Measurements from ENCODE around the gene CORO2A.

CORO2A gene

DNA sequence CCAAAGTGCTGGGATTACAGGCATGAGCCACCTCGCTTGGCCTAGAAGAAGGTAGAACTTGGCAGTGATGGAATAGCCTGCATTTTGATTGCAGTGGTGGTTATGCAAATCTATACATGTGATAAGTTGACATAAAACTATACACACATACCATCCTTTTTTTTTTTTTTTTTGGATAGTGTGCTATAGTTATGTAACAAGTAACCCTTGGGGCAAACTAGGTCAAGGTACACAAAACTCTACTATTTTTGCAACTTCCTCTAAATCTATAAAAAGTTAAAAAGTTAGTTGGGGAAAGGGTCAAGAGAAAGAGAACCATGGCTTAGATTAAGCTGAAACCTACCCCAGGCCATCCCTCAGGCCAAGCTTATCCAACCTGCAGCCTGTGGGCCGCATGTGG, 84.5 kb downstream of the CORO2A start:
- no peak overlapping the region for H3K27ac ChIP-seq (ENCODE audit: extremely low read depth, low read depth, low read length)
- ChIA-PET CTCF (interaction anchor here (0.5 kb wide), 2 partner anchors 18 to 66 kb away, joined by 3 to 6 read pairs; no protein-coding TSS in a partner anchor), POLR2A (interaction anchor here (0.9 kb wide), 1 partner anchor 84 kb away, joined by 3 read pairs; the partner anchor contains the start of gene CORO2A)
- no peak overlapping the region for H3K4me3 ChIP-seq (ENCODE audit: low read depth, low read length)
- TF ChIP-seq, protein P1, sequence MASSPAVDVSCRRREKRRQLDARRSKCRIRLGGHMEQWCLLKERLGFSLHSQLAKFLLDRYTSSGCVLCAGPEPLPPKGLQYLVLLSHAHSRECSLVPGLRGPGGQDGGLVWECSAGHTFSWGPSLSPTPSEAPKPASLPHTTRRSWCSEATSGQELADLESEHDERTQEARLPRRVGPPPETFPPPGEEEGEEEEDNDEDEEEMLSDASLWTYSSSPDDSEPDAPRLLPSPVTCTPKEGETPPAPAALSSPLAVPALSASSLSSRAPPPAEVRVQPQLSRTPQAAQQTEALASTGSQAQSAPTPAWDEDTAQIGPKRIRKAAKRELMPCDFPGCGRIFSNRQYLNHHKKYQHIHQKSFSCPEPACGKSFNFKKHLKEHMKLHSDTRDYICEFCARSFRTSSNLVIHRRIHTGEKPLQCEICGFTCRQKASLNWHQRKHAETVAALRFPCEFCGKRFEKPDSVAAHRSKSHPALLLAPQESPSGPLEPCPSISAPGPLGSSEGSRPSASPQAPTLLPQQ (tag by site-specific recombination; IDR thresholded peaks at IDR 0.05), result no peak
- TF ChIP-seq ZFP3 (tag by site-specific recombination; IDR thresholded peaks at IDR 0.05; ENCODE audit: low read depth), result no peak
- no peaks in the 10 kb centered on the region for H3K9me3 ChIP-seq (ENCODE audit: control insufficient read depth, insufficient read depth, low read depth, low read length)
- peaks cover 0 to 46% of the 10 kb centered on the region in 2 experiments; a peak in 2 of 3 replicates for H3K36me3 ChIP-seq (ENCODE audit: control insufficient read depth in 2 of 2, insufficient read depth in 1 of 2, low read length in 2 of 2)
- H3K4me1 ChIP-seq (ENCODE audit: control insufficient read depth, insufficient read depth, low read length), result no peaks in the 10 kb centered on the region

- ChIA-PET CTCF (interaction anchor here (0.6 to 1.4 kb wide), 6 partner anchors 26 to 768 kb away, joined by 3 to 9 read pairs (median 4); no protein-coding TSS in a partner anchor), POLR2A (no interaction called here)
- Histone ChIP-seq H3K36me3 (ENCODE audit: control insufficient read depth in 2 of 2, insufficient read depth in 1 of 2, low read length in 2 of 2) (peaks cover 0 to 41% of the 10 kb centered on the region in 2 experiments; a peak in 2 of 3 replicates), H3K4me1 (ENCODE audit: control insufficient read depth, insufficient read depth, low read length) (no peaks in the 10 kb centered on the region), H3K4me3 (ENCODE audit: low read depth, low read length) (no peak overlapping the region), H3K27ac (ENCODE audit: extremely low read depth, low read depth, low read length) (no peak overlapping the region), H3K9me3 (ENCODE audit: control insufficient read depth, insufficient read depth, low read depth, low read length) (no peaks in the 10 kb centered on the region)
- TF ChIP-seq ZNF585B (tag by site-specific recombination; IDR thresholded peaks at IDR 0.05), result no peak
- TF ChIP-seq, protein P2, sequence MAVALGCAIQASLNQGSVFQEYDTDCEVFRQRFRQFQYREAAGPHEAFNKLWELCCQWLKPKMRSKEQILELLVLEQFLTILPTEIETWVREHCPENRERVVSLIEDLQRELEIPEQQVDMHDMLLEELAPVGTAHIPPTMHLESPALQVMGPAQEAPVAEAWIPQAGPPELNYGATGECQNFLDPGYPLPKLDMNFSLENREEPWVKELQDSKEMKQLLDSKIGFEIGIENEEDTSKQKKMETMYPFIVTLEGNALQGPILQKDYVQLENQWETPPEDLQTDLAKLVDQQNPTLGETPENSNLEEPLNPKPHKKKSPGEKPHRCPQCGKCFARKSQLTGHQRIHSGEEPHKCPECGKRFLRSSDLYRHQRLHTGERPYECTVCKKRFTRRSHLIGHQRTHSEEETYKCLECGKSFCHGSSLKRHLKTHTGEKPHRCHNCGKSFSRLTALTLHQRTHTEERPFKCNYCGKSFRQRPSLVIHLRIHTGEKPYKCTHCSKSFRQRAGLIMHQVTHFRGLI (tag by site-specific recombination; IDR thresholded peaks at IDR 0.05), result peak; percentile 46; the same call in 1 of the 2 replicates
Measured at GRCh38 chr9:98105006-98105405, 87.4 kb downstream of the CORO2A start.

GRCh38 chr9:98104445-98104881, 88.0 kb downstream of the CORO2A start:
- POLR2A ChIA-PET, result no interaction called here
- Histone ChIP-seq H3K36me3 (ENCODE audit: control insufficient read depth in 2 of 2, insufficient read depth in 1 of 2, low read length in 2 of 2) (peaks cover 0 to 41% of the 10 kb centered on the region in 2 experiments; a peak in 2 of 3 replicates), H3K27ac (ENCODE audit: extremely low read depth, low read depth, low read length) (no peak overlapping the region), H3K4me1 (ENCODE audit: control insufficient read depth, insufficient read depth, low read length) (no peaks in the 10 kb centered on the region), H3K4me3 (ENCODE audit: low read depth, low read length) (no peak overlapping the region), H3K9me3 (ENCODE audit: control insufficient read depth, insufficient read depth, low read depth, low read length) (no peaks in the 10 kb centered on the region)
- TF ChIP-seq OVOL3 (tag by site-specific recombination; IDR thresholded peaks at IDR 0.05) (no peak), ZNF18 (tag by site-specific recombination; IDR thresholded peaks at IDR 0.05) (no peak), ZSCAN5A (tag by site-specific recombination; IDR thresholded peaks at IDR 0.05) (no peak), ZNF677 (tag by site-specific recombination; IDR thresholded peaks at IDR 0.05) (no peak), KLF10 (tag by site-specific recombination; IDR thresholded peaks at IDR 0.05) (no peak), ZBTB20 (tag by site-specific recombination; IDR thresholded peaks at IDR 0.05) (no peak), ZNF623 (tag by site-specific recombination; IDR thresholded peaks at IDR 0.05) (no peak)
- CTCF ChIA-PET, result no interaction called here

- ChIA-PET POLR2A (interaction anchor here (0.6 kb wide), 1 partner anchor 155 kb away, joined by 3 read pairs; no protein-coding TSS in a partner anchor), CTCF (interaction anchor here (1.1 kb wide), 2 partner anchors 17 to 179 kb away, joined by 3 read pairs; partner anchors contain the start of genes TRIM14 and TRMO)
- Histone ChIP-seq H3K4me3 (ENCODE audit: low read depth, low read length) (no peak overlapping the region), H3K9me3 (ENCODE audit: control insufficient read depth, insufficient read depth, low read depth, low read length) (no peaks in the 10 kb centered on the region), H3K36me3 (ENCODE audit: control insufficient read depth in 2 of 2, insufficient read depth in 1 of 2, low read length in 2 of 2) (peaks cover 0 to 38% of the 10 kb centered on the region in 2 experiments; a peak in 2 of 3 replicates), H3K4me1 (ENCODE audit: control insufficient read depth, insufficient read depth, low read length) (no peaks in the 10 kb centered on the region), H3K27ac (ENCODE audit: extremely low read depth, low read depth, low read length) (no peak overlapping the region)
- no peak for TF ChIP-seq PBX3 (CRISPR knock-in tag; IDR thresholded peaks at IDR 0.05)
- TF ChIP-seq WT1 (tag by site-specific recombination; IDR thresholded peaks at IDR 0.05), result peak; percentile 40; the same call in 1 of the 2 replicates
Measured at GRCh38 chr9:98101868-98102273, 90.6 kb downstream of the CORO2A start.
